B cell (primary cell): ENCODE results near the gene CMTM5. TPM values are rescaled to one million over a fixed set of nuclear protein-coding genes. Genes with fewer than 3 reads are reported as not detected.

ENCODE experiments used
- ATAC-seq: fragments of 200-7000 bp; cut with Tn5 transposase; one replicate; pipeline ENCODE4 v1.10.0; 2021; ENCODE audit warnings: low read depth, mild to moderate bottlenecking, moderate number of reproducible peaks, moderate library complexity
- CTCF ChIA-PET: fragments of 350-600 bp; sonication (Branson Sonifier 250); formaldehyde crosslinking; loops from one replicate; lab custom pipeline; 2021; ENCODE audit warnings: antibody characterized with exemption, inconsistent platforms; lab: Charles Lee
- POLR2A ChIA-PET: fragments of 350-600 bp; sonication (Branson Sonifier 250); formaldehyde crosslinking; loops from one replicate; lab custom pipeline; 2021; ENCODE audit warnings: antibody characterized with exemption; lab: Charles Lee
- DNase-seq: peaks from one replicate; pipeline ENCODE4 v3.0.0; 2013
- H2AFZ ChIP-seq: 2 replicates; pipeline ENCODE4 v1.6.1; 2012; ENCODE audit warnings: mild to moderate bottlenecking, low read depth, low read length; ENCODE audit not compliant: insufficient read depth, poor library complexity, severe bottlenecking
- H3K27ac ChIP-seq, 2 donors: 1 replicate in 1 of 2; 2 replicates in 1 of 2; pipeline ENCODE4 v1.5.1; 2012 to 2013; ENCODE audit warnings: low read length in 2 of 2, mild to moderate bottlenecking in 2 of 2, moderate library complexity in 1 of 2
- H3K27me3 ChIP-seq, 4 experiments: fragments of 200-600 bp in 1 of 4; sonication (generic) in 1 of 4; replicated peaks in 1 of 4; 1 replicate in 2 of 4; 2 replicates in 2 of 4; pipeline versions ENCODE4 v1.6.1 to v1.7.0; 2013 to 2016; ENCODE audit warnings: low read length in 3 of 4, mild to moderate bottlenecking in 2 of 4, mixed read lengths in 1 of 4, moderate library complexity in 1 of 4; ENCODE audit not compliant: insufficient read depth in 4 of 4, control insufficient read depth in 3 of 4; ENCODE audit errors: control extremely low read depth in 1 of 4
- H3K36me3 ChIP-seq, 2 experiments: replicated peaks in 1 of 2; 1 replicate in 1 of 2; 2 replicates in 1 of 2; pipeline versions ENCODE4 v1.6.1 to v1.7.1; 2013; ENCODE audit warnings: low read length in 1 of 2; ENCODE audit not compliant: insufficient read depth in 2 of 2, control insufficient read depth in 1 of 2; ENCODE audit errors: control extremely low read depth in 1 of 2, extremely low read depth in 1 of 2
- H3K4me1 ChIP-seq, 2 donors: fragments of 200-600 bp in 1 of 2; sonication (generic) in 1 of 2; 1 replicate in 1 of 2; 2 replicates in 1 of 2; pipeline versions ENCODE4 v1.5.1 to v1.6.1; 2013 to 2017; ENCODE audit warnings: low read length in 2 of 2; ENCODE audit not compliant: control insufficient read depth in 2 of 2, insufficient read depth in 2 of 2
- H3K4me2 ChIP-seq: replicated peaks from 2 replicates; pipeline ENCODE3; 2012; ENCODE audit warnings: mild to moderate bottlenecking, low read depth, low read length; ENCODE audit not compliant: poor library complexity, severe bottlenecking
- H3K4me3 ChIP-seq, 5 experiments: fragments of 200-600 bp in 1 of 5; sonication (generic) in 1 of 5; 1 replicate in 3 of 5; 2 replicates in 2 of 5; pipeline versions ENCODE4 v1.5.1 to v1.7.0; 2011 to 2016; ENCODE audit warnings: low read length in 4 of 5, mild to moderate bottlenecking in 4 of 5, low read depth in 2 of 5, control low read depth in 1 of 5, moderate library complexity in 1 of 5; ENCODE audit not compliant: insufficient read depth in 1 of 5; ENCODE audit errors: control extremely low read depth in 1 of 5, extremely low read depth in 1 of 5
- H3K79me2 ChIP-seq: fragments of 200-600 bp; sonication (generic); one replicate; pipeline ENCODE4 v1.6.0; 2016; ENCODE audit warnings: low read length; ENCODE audit not compliant: control insufficient read depth, insufficient read depth
- H3K9ac ChIP-seq: fragments of 200-600 bp; sonication (generic); 2 replicates; pipeline ENCODE4 v1.6.1; 2017; ENCODE audit warnings: mild to moderate bottlenecking, low read length, moderate library complexity
- H3K9me3 ChIP-seq, 3 donors: one replicate each; pipeline versions ENCODE4 v1.6.1 to v1.7.1; 2013; ENCODE audit warnings: low read length in 2 of 3; ENCODE audit not compliant: control insufficient read depth in 2 of 3, insufficient read depth in 1 of 3; ENCODE audit errors: control extremely low read depth in 1 of 3
- H4K20me1 ChIP-seq: 2 replicates; pipeline ENCODE4 v1.6.0; 2012; ENCODE audit warnings: mild to moderate bottlenecking, low read length; ENCODE audit not compliant: insufficient read depth, control insufficient read depth, poor library complexity, severe bottlenecking
- H3K27ac Mint-ChIP-seq: one replicate; pipeline ENCODE4 v1.8.0; 2021; ENCODE audit warnings: mixed read lengths
- H3K27me3 Mint-ChIP-seq: one replicate; pipeline ENCODE4 v1.8.0; 2021; ENCODE audit warnings: mixed read lengths
- H3K4me1 Mint-ChIP-seq: one replicate; pipeline ENCODE4 v1.8.0; 2021; ENCODE audit warnings: mixed read lengths
- H3K4me3 Mint-ChIP-seq: one replicate; pipeline ENCODE4 v1.8.0; 2021; ENCODE audit warnings: mixed read lengths
- H3K9me3 Mint-ChIP-seq: one replicate; pipeline ENCODE4 v1.8.0; 2022; ENCODE audit warnings: mixed read lengths; ENCODE audit not compliant: insufficient read depth
- CTCF ChIP-seq: fragments of 200-600 bp; IDR thresholded peaks from one replicate; pipeline ENCODE4 v1.8.0; 2022; ENCODE audit warnings: antibody characterized with exemption, mild to moderate bottlenecking
- EZH2 ChIP-seq: IDR thresholded peaks from 2 replicates; pipeline ENCODE4 v1.6.1; 2012; ENCODE audit warnings: borderline replicate concordance, low read depth, mild to moderate bottlenecking, moderate library complexity, low read length; ENCODE audit not compliant: insufficient read depth, poor library complexity, severe bottlenecking
- WGBS: methylation state at CpG from one replicate; pipeline ENCODE4 v1.1.5; 2013; ENCODE audit warnings: missing lambda C conversion rate; ENCODE audit not compliant: insufficient coverage; 5-methylcytosine and 5-hydroxymethylcytosine counted together
- intact Hi-C: fragments of 100-400 bp; cut with micrococcal nuclease; formaldehyde crosslinking; loops from one replicate; pipeline ENCODE4 v1.10.0; 2022
- polyA plus RNA-seq: library from polyadenylated mRNA; depleted of rRNA; stranded (reverse); fragments of >200 nt; gene quantifications from 2 replicates; pipeline ENCODE4 v1.2.3, GENCODE V29; 2012
- total RNA-seq, 2 donors: library from RNA; stranded (reverse); fragments of 120-200 nt in 1 of 2; gene quantifications; 1 replicate in 1 of 2; 2 replicates in 1 of 2; pipeline versions ENCODE4 v1.2.3 to v1.2.4, GENCODE V29; 2013 to 2022

CMTM5 gene
- total and polyA plus RNA-seq, 2 donors (not counting 1 experiment from before 2014, with no cell fraction given) = 0.18 TPM; not detected in 1

- Mint-ChIP-seq H3K4me1 (no peaks in the 10 kb centered on the region), H3K4me3 (no peak overlapping the region), H3K27me3 (peaks cover 21% of the 10 kb centered on the region), H3K27ac (no peak overlapping the region), H3K9me3 (no peaks in the 10 kb centered on the region)
- no peaks in the 10 kb centered on the region for H3K36me3 ChIP-seq
- no peak overlapping the region for H3K4me2 ChIP-seq
- ATAC-seq (no peak), DNase-seq (no peak)
- no peaks in the 10 kb centered on the region for H3K4me1 ChIP-seq
- H3K9ac ChIP-seq = no peak overlapping the region
- ChIA-PET POLR2A (no interaction called here), CTCF (no interaction called here)
- intact Hi-C loops = no loop called here
- peaks cover 0 to 2% (median 0%) of the 10 kb centered on the region in 4 experiments for H3K27me3 ChIP-seq
- H3K4me3 ChIP-seq = no peak overlapping the region
- H3K9me3 ChIP-seq = no peaks in the 10 kb centered on the region
- H4K20me1 ChIP-seq = no peaks in the 10 kb centered on the region
- no peak overlapping the region for H2AFZ ChIP-seq
- no peak for TF ChIP-seq EZH2
- no peak for TF ChIP-seq CTCF
- H3K79me2 ChIP-seq = no peaks in the 10 kb centered on the region
- no peak overlapping the region for H3K27ac ChIP-seq
Measured at GRCh38 chr14:23421594-23421993, 44.7 kb downstream of the CMTM5 start.

- CTCF ChIA-PET = interaction anchor here (0.8 to 1.0 kb wide), 2 partner anchors 51 to 208 kb away, joined by 4 to 6 read pairs; no protein-coding TSS in a partner anchor
- H3K4me3 Mint-ChIP-seq = no peak overlapping the region
- H3K79me2 ChIP-seq = no peaks in the 10 kb centered on the region
- H2AFZ ChIP-seq = no peak overlapping the region
- TF ChIP-seq EZH2 (no peak), CTCF (no peak)
- H3K4me2 ChIP-seq = no peak overlapping the region
- H3K27ac Mint-ChIP-seq = no peak overlapping the region
- POLR2A ChIA-PET = no interaction called here
- no peak for DNase-seq
- ATAC-seq = no peak
- peaks cover 20% of the 10 kb centered on the region for H3K27me3 Mint-ChIP-seq
- H3K4me3 ChIP-seq = no peak overlapping the region
- intact Hi-C loops = no loop called here
- no peaks in the 10 kb centered on the region for H3K36me3 ChIP-seq
- H3K4me1 Mint-ChIP-seq = no peaks in the 10 kb centered on the region
- no peaks in the 10 kb centered on the region for H3K9me3 Mint-ChIP-seq
- no peaks in the 10 kb centered on the region for H3K9me3 ChIP-seq
- no peak overlapping the region for H3K9ac ChIP-seq
- H3K4me1 ChIP-seq = no peaks in the 10 kb centered on the region
- H3K27ac ChIP-seq = no peak overlapping the region
- 90% methylated on average over 6 of the region's 6 CpGs for WGBS
- H4K20me1 ChIP-seq = no peaks in the 10 kb centered on the region
- peaks cover 0 to 2% (median 0%) of the 10 kb centered on the region in 4 experiments for H3K27me3 ChIP-seq
Measured at GRCh38 chr14:23423657-23424056, 46.8 kb downstream of the CMTM5 start.
